Measurements from ENCODE around the gene SCGB2A2.

SCGB2A2 gene

GRCh38 chr11:62267050-62267449, 2.9 kb upstream of the SCGB2A2 start:
- no peak for TF ChIP-seq GLIS3 (CRISPR knock-in tag; IDR thresholded peaks at IDR 0.05)
- no peak for TF ChIP-seq ESRRG (CRISPR knock-in tag; IDR thresholded peaks at IDR 0.05)
- no peak for TF ChIP-seq BACH2 (CRISPR knock-in tag; IDR thresholded peaks at IDR 0.05; ENCODE audit: borderline replicate concordance)
- no peak for ATAC-seq

- TF ChIP-seq ZFP30 (CRISPR knock-in tag; IDR thresholded peaks at IDR 0.05) (no peak), BACH2 (CRISPR knock-in tag; IDR thresholded peaks at IDR 0.05; ENCODE audit: borderline replicate concordance) (no peak), TSHZ2 (CRISPR knock-in tag; IDR thresholded peaks at IDR 0.05) (no peak), PATZ1 (CRISPR knock-in tag; IDR thresholded peaks at IDR 0.05; ENCODE audit: borderline replicate concordance) (no peak), CSRNP3 (CRISPR knock-in tag; IDR thresholded peaks at IDR 0.05) (no peak), ESRRG (CRISPR knock-in tag; IDR thresholded peaks at IDR 0.05) (no peak), ZFP3 (CRISPR knock-in tag; IDR thresholded peaks at IDR 0.05) (no peak), TOX (CRISPR knock-in tag; IDR thresholded peaks at IDR 0.05; ENCODE audit: borderline replicate concordance) (no peak), ARNTL (CRISPR knock-in tag; IDR thresholded peaks at IDR 0.05; ENCODE audit: borderline replicate concordance, low read depth) (no peak), GLIS3 (CRISPR knock-in tag; IDR thresholded peaks at IDR 0.05) (no peak), OSR1 (CRISPR knock-in tag; IDR thresholded peaks at IDR 0.05) (no peak), RARB (CRISPR knock-in tag; IDR thresholded peaks at IDR 0.05) (no peak), ZC3H10 (CRISPR knock-in tag; IDR thresholded peaks at IDR 0.05) (no peak), ZNF565 (CRISPR knock-in tag; conservative IDR thresholded peaks at IDR 0.05; ENCODE audit: low read depth) (no peak), SNAI2 (CRISPR knock-in tag; IDR thresholded peaks at IDR 0.05) (no peak), POU6F1 (CRISPR knock-in tag; IDR thresholded peaks at IDR 0.05; ENCODE audit: borderline replicate concordance, low read depth) (no peak), CSDC2 (CRISPR knock-in tag; IDR thresholded peaks at IDR 0.05) (no peak), TCF4 (CRISPR knock-in tag; IDR thresholded peaks at IDR 0.05; ENCODE audit: borderline replicate concordance) (no peak), ZNF8 (CRISPR knock-in tag; IDR thresholded peaks at IDR 0.05) (no peak), ZNF70 (CRISPR knock-in tag; IDR thresholded peaks at IDR 0.05) (no peak)
- no peak for ATAC-seq
Measured at GRCh38 chr11:62267576-62267975, 2.4 kb upstream of the SCGB2A2 start.

- TF ChIP-seq RARB (CRISPR knock-in tag; IDR thresholded peaks at IDR 0.05) (no peak), ARNTL (CRISPR knock-in tag; IDR thresholded peaks at IDR 0.05; ENCODE audit: borderline replicate concordance, low read depth) (no peak), POU6F1 (CRISPR knock-in tag; IDR thresholded peaks at IDR 0.05; ENCODE audit: borderline replicate concordance, low read depth) (no peak), CSRNP3 (CRISPR knock-in tag; IDR thresholded peaks at IDR 0.05) (no peak), TCF4 (CRISPR knock-in tag; IDR thresholded peaks at IDR 0.05; ENCODE audit: borderline replicate concordance) (no peak), CSDC2 (CRISPR knock-in tag; IDR thresholded peaks at IDR 0.05) (no peak), BACH2 (CRISPR knock-in tag; IDR thresholded peaks at IDR 0.05; ENCODE audit: borderline replicate concordance) (no peak), GLIS3 (CRISPR knock-in tag; IDR thresholded peaks at IDR 0.05) (no peak), SNAI2 (CRISPR knock-in tag; IDR thresholded peaks at IDR 0.05) (no peak), OSR1 (CRISPR knock-in tag; IDR thresholded peaks at IDR 0.05) (no peak), ISL1 (CRISPR knock-in tag; IDR thresholded peaks at IDR 0.05) (no peak), ZFP3 (CRISPR knock-in tag; IDR thresholded peaks at IDR 0.05) (no peak), ZFP30 (CRISPR knock-in tag; IDR thresholded peaks at IDR 0.05) (no peak), TSHZ2 (CRISPR knock-in tag; IDR thresholded peaks at IDR 0.05) (no peak)
- ATAC-seq, result no peak
Measured at GRCh38 chr11:62273284-62273683, 3.3 kb downstream of the SCGB2A2 start.
